SK-N-SH (cell line): Measurements from ENCODE around the gene PCF11. TPM values are rescaled to one million over a fixed set of nuclear protein-coding genes. Genes with fewer than 3 reads are reported as not detected.
"Not testable (repeated sequence)": the region's sequence is repeated elsewhere in the genome, so short reads cannot be mapped to it uniquely, and the experiment has no call there.

Experiments
- CTCF ChIA-PET: fragments of 300-600, 350-600 bp; formaldehyde crosslinking; extraction: SDS; loops from one replicate; lab custom pipeline; 2021; lab: Yijun Ruan, JAX
- POLR2A ChIA-PET: fragments of 350-600 bp; sonication (Branson Sonifier 250); formaldehyde crosslinking; extraction: SDS; loops from one replicate; lab custom pipeline; 2020; ENCODE audit warnings: antibody characterized with exemption, inconsistent platforms; lab: Yijun Ruan, JAX
- DNase-seq: peaks from one replicate; pipeline ENCODE4 v3.0.0; 2012
- H2AFZ ChIP-seq: fragments of 200-600 bp; sonication (generic); 2 replicates; pipeline ENCODE4 v1.8.1; 2016; ENCODE audit warnings: antibody characterized with exemption, mild to moderate bottlenecking, low read depth
- H3F3A ChIP-seq: fragments of 200-600 bp; sonication (generic); replicated peaks from 2 replicates; pipeline ENCODE3; 2016; ENCODE audit warnings: antibody characterized with exemption, mild to moderate bottlenecking; ENCODE audit not compliant: insufficient read depth
- H3K27ac ChIP-seq, 2 experiments: fragments of 200-500 bp in 1 of 2; fragments of 200-600 bp in 1 of 2; sonication (Bioruptor generic) in 1 of 2; sonication (generic), shearing (Covaris generic) in 1 of 2; 2 replicates each; pipeline versions ENCODE4 v1.5.1 to v1.6.1; 2014 to 2016; ENCODE audit warnings: low read depth in 2 of 2, inconsistent platforms in 1 of 2, low read length in 1 of 2, mild to moderate bottlenecking in 1 of 2, mixed read lengths in 1 of 2
- H3K27me3 ChIP-seq: fragments of 200-600 bp; sonication (generic), shearing (Covaris generic); 2 replicates; pipeline ENCODE4 v1.6.1; 2016; ENCODE audit warnings: mixed run types; ENCODE audit not compliant: insufficient read depth
- H3K36me3 ChIP-seq, 2 experiments: fragments of 200-500 bp in 1 of 2; fragments of 200-600 bp in 1 of 2; sonication (Bioruptor generic) in 1 of 2; sonication (generic) in 1 of 2; replicated peaks in 1 of 2; 2 replicates each; pipeline versions ENCODE3 to v1.5.1; 2014 to 2016; ENCODE audit warnings: low read length in 1 of 2, mild to moderate bottlenecking in 1 of 2; ENCODE audit not compliant: insufficient read depth in 2 of 2, control insufficient read depth in 1 of 2
- H3K4me1 ChIP-seq, 2 experiments: fragments of 200-500 bp in 1 of 2; fragments of 200-600 bp in 1 of 2; sonication (Bioruptor generic) in 1 of 2; sonication (generic), shearing (Covaris generic) in 1 of 2; 2 replicates each; pipeline versions ENCODE4 v1.5.1 to v1.6.1; 2014 to 2016; ENCODE audit warnings: low read depth in 1 of 2, low read length in 1 of 2, mixed run types in 1 of 2; ENCODE audit not compliant: insufficient read depth in 2 of 2, control insufficient read depth in 1 of 2
- H3K4me2 ChIP-seq: fragments of 200-600 bp; sonication (generic), shearing (Covaris generic); 2 replicates; pipeline ENCODE4 v1.6.1; 2017; ENCODE audit warnings: mixed run types
- H3K4me3 ChIP-seq, 2 experiments: fragments of 200-500 bp in 1 of 2; fragments of 200-600 bp in 1 of 2; sonication (Bioruptor generic) in 1 of 2; sonication (generic), shearing (Covaris generic) in 1 of 2; 2 replicates each; pipeline versions ENCODE4 v1.5.1 to v1.8.1; 2014 to 2016; ENCODE audit warnings: low read depth in 2 of 2, inconsistent platforms in 1 of 2, low read length in 1 of 2, mild to moderate bottlenecking in 1 of 2, mixed read lengths in 1 of 2, moderate library complexity in 1 of 2
- H3K79me2 ChIP-seq: fragments of 200-600 bp; sonication (generic); 2 replicates; pipeline ENCODE4 v1.8.1; 2017; ENCODE audit warnings: mild to moderate bottlenecking; ENCODE audit not compliant: insufficient read depth
- H3K9ac ChIP-seq: fragments of 200-600 bp; sonication (generic); 2 replicates; pipeline ENCODE4 v1.6.1; 2017; ENCODE audit warnings: mixed run types
- H3K9me2 ChIP-seq: fragments of 200-600 bp; sonication (generic); 2 replicates; pipeline ENCODE4 v1.6.1; 2017; ENCODE audit warnings: mixed run types
- H3K9me3 ChIP-seq: fragments of 200-600 bp; sonication (generic); 2 replicates; pipeline ENCODE4 v1.6.1; 2017; ENCODE audit warnings: mixed run types, mild to moderate bottlenecking, moderate library complexity
- H4K20me1 ChIP-seq: fragments of 200-600 bp; sonication (generic); 2 replicates; pipeline ENCODE4 v1.6.1; 2017; ENCODE audit warnings: mild to moderate bottlenecking, mixed run types; ENCODE audit not compliant: insufficient read depth
- CHD2 ChIP-seq: fragments of 150-350 bp; IDR thresholded peaks from 2 replicates; pipeline ENCODE4 v1.6.1; 2018; ENCODE audit warnings: low read length; ENCODE audit not compliant: partially characterized antibody
- EP300 ChIP-seq, 2 experiments: IDR thresholded peaks; 2 replicates each; pipeline versions ENCODE4 v1.4.0 to v1.6.1; 2012; ENCODE audit warnings: borderline replicate concordance in 1 of 2, low read depth in 1 of 2, low read length in 1 of 2
- EZH2phosphoT487 ChIP-seq: fragments of 200-600 bp; sonication (generic); IDR thresholded peaks from 2 replicates; pipeline ENCODE4 v1.6.1; 2017; ENCODE audit warnings: low read depth, mixed run types, mild to moderate bottlenecking, antibody characterized with exemption, moderate library complexity, borderline replicate concordance
- FOXM1 ChIP-seq: IDR thresholded peaks from 2 replicates; pipeline ENCODE4 v1.4.0; 2012; ENCODE audit warnings: low read depth, mild to moderate bottlenecking
- IRF3 ChIP-seq: fragments of 150-350 bp; IDR thresholded peaks from 2 replicates; pipeline ENCODE4 v1.6.1; 2016; ENCODE audit warnings: mild to moderate bottlenecking, low read depth, low read length
- MXI1 ChIP-seq: IDR thresholded peaks from 2 replicates; pipeline ENCODE4 v1.6.1; 2012; ENCODE audit warnings: mild to moderate bottlenecking, low read depth, low read length, improper control_type of control experiment
- NFIC ChIP-seq: IDR thresholded peaks from 2 replicates; pipeline ENCODE4 v1.4.0; 2012; ENCODE audit warnings: borderline replicate concordance
- NRF1 ChIP-seq: IDR thresholded peaks from 2 replicates; pipeline ENCODE4 v1.6.1; 2012; ENCODE audit warnings: low read depth, mild to moderate bottlenecking, low read length
- POLR2AphosphoS5 ChIP-seq: IDR thresholded peaks from 2 replicates; pipeline ENCODE4 v1.6.1; 2012; ENCODE audit warnings: low read depth, low read length
- RAD21 ChIP-seq: IDR thresholded peaks from 2 replicates; pipeline ENCODE4 v1.6.1; 2012; ENCODE audit warnings: mild to moderate bottlenecking, low read length
- RCOR1 ChIP-seq: fragments of 150-350 bp; IDR thresholded peaks from 2 replicates; pipeline ENCODE4 v1.6.1; 2017; ENCODE audit warnings: antibody characterized with exemption, low read length
- REST ChIP-seq: IDR thresholded peaks from 2 replicates; pipeline ENCODE4 v1.6.1; 2012; ENCODE audit warnings: mild to moderate bottlenecking, low read depth, low read length, moderate library complexity
- SIN3A ChIP-seq: IDR thresholded peaks from 2 replicates; pipeline ENCODE4 v1.6.1; 2012; ENCODE audit warnings: low read depth, mild to moderate bottlenecking, low read length, moderate library complexity, borderline replicate concordance
- WGBS: methylation state at CpG from one replicate; pipeline ENCODE4 v1.1.6; 2017; ENCODE audit warnings: low lambda C conversion rate; 5-methylcytosine and 5-hydroxymethylcytosine counted together
- polyA plus RNA-seq, 3 experiments: library from polyadenylated mRNA; depleted of rRNA; stranded (reverse); fragments of >200 nt; gene quantifications; 2 replicates each; pipeline ENCODE4 v1.2.3, GENCODE V29; 2012
- TF ChIP-seq, protein P1 (sequence below): IDR thresholded peaks from 2 replicates; pipeline ENCODE4; 2012
- TF ChIP-seq, protein P2 (sequence below): IDR thresholded peaks from 2 replicates; pipeline ENCODE4 v1.4.0; 2012; ENCODE audit warnings: low read depth, borderline replicate concordance

PCF11 gene
- polyA plus RNA-seq, 1 of the 3 experiments (the other 2 are of a cell fraction), result 22.4 TPM

- no peaks in the 10 kb centered on the region for H3K79me2 ChIP-seq
- H3K4me3 ChIP-seq, result no peak overlapping the region
- DNase-seq, result no peak
- H3K9me2 ChIP-seq, result no peaks in the 10 kb centered on the region
- ChIA-PET POLR2A (no interaction called here), CTCF (no interaction called here)
- H3K4me2 ChIP-seq, result no peak overlapping the region
- 74% methylated on average over 4 of the region's 4 CpGs for WGBS
- H3K9ac ChIP-seq, result no peak overlapping the region
- TF ChIP-seq EZH2phosphoT487, result no peak
- TF ChIP-seq, protein P1, sequence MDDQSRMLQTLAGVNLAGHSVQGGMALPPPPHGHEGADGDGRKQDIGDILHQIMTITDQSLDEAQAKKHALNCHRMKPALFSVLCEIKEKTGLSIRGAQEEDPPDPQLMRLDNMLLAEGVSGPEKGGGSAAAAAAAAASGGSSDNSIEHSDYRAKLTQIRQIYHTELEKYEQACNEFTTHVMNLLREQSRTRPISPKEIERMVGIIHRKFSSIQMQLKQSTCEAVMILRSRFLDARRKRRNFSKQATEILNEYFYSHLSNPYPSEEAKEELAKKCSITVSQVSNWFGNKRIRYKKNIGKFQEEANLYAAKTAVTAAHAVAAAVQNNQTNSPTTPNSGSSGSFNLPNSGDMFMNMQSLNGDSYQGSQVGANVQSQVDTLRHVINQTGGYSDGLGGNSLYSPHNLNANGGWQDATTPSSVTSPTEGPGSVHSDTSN, result no peak
- TF ChIP-seq FOXM1, result no peak
- no peak for TF ChIP-seq REST
- H4K20me1 ChIP-seq, result no peaks in the 10 kb centered on the region
- H3K9me3 ChIP-seq, result no peaks in the 10 kb centered on the region
- H3K27me3 ChIP-seq, result no peaks in the 10 kb centered on the region
- no peaks in the 10 kb centered on the region for H3K36me3 ChIP-seq
- H3K27ac ChIP-seq, result no peak overlapping the region
- H3K4me1 ChIP-seq, result no peaks in the 10 kb centered on the region
- no peak overlapping the region for H2AFZ ChIP-seq
- no peaks in the 10 kb centered on the region for H3F3A ChIP-seq
Observed at GRCh38 chr11:83132191-83132590, 24.7 kb upstream of the PCF11 start.

DNA sequence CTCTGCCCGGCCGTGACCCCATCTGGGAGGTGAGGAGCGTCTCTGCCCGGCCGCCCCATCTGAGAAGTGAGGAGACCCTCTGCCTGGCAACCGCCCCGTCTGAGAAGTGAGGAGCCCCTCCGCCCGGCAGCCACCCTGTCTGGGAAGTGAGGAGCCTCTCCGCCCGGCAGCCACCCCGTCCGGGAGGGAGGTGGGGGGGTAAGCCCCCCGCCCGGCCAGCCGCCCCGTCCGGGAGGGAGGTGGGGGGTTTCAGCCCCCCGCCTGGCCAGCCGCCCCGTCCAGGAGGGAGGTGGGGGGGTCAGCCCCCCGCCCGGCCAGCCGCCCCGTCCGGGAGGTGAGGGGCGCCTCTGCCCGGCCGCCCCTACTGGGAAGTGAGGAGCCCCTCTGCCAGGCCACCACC is 23.7 kb upstream of the PCF11 start:
- DNase-seq, H2AFZ ChIP-seq, H3K27ac ChIP-seq, H3K4me1 ChIP-seq, H3K9me3 ChIP-seq, H3K4me2 ChIP-seq, CTCF ChIA-PET, H3K27me3 ChIP-seq, H3F3A ChIP-seq, H4K20me1 ChIP-seq, H3K9me2 ChIP-seq, POLR2A ChIA-PET, H3K4me3 ChIP-seq, H3K36me3 ChIP-seq, H3K79me2 ChIP-seq, H3K9ac ChIP-seq: not testable (repeated sequence)
- 78% methylated on average over 6 of the region's 29 CpGs for WGBS

- no peaks in the 10 kb centered on the region for H3K9me3 ChIP-seq
- DNase-seq, result no peak
- no peaks in the 10 kb centered on the region for H3F3A ChIP-seq
- WGBS, result 94% methylated on average over 6 of the region's 6 CpGs
- no peaks in the 10 kb centered on the region for H3K79me2 ChIP-seq
- H3K4me3 ChIP-seq, result no peak overlapping the region
- POLR2A ChIA-PET, result no interaction called here
- no peak overlapping the region for H3K9ac ChIP-seq
- no peak overlapping the region for H3K4me2 ChIP-seq
- H3K4me1 ChIP-seq, result no peaks in the 10 kb centered on the region
- no peaks in the 10 kb centered on the region for H4K20me1 ChIP-seq
- H2AFZ ChIP-seq, result no peak overlapping the region
- CTCF ChIA-PET, result interaction anchor here (0.7 kb wide), 1 partner anchor 16 kb away, joined by 3 read pairs; no protein-coding TSS in a partner anchor
- H3K27me3 ChIP-seq, result no peaks in the 10 kb centered on the region
- no peaks in the 10 kb centered on the region for H3K9me2 ChIP-seq
- H3K36me3 ChIP-seq, result no peaks in the 10 kb centered on the region
- H3K27ac ChIP-seq, result no peak overlapping the region
- TF ChIP-seq RCOR1, result no peak
- TF ChIP-seq NRF1, result no peak
- no peak for TF ChIP-seq SIN3A
- TF ChIP-seq NFIC, result no peak
- no peak for TF ChIP-seq POLR2AphosphoS5
- TF ChIP-seq RAD21, result no peak
- no peak for TF ChIP-seq MXI1
- no peak for TF ChIP-seq IRF3
- TF ChIP-seq, protein P2, sequence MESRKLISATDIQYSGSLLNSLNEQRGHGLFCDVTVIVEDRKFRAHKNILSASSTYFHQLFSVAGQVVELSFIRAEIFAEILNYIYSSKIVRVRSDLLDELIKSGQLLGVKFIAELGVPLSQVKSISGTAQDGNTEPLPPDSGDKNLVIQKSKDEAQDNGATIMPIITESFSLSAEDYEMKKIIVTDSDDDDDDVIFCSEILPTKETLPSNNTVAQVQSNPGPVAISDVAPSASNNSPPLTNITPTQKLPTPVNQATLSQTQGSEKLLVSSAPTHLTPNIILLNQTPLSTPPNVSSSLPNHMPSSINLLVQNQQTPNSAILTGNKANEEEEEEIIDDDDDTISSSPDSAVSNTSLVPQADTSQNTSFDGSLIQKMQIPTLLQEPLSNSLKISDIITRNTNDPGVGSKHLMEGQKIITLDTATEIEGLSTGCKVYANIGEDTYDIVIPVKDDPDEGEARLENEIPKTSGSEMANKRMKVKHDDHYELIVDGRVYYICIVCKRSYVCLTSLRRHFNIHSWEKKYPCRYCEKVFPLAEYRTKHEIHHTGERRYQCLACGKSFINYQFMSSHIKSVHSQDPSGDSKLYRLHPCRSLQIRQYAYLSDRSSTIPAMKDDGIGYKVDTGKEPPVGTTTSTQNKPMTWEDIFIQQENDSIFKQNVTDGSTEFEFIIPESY, result no peak
- no peak for TF ChIP-seq EP300 (IDR thresholded peaks at IDR 0.05; ENCODE audit: borderline replicate concordance in 1 of 2, low read depth in 1 of 2, low read length in 1 of 2)
- no peak for TF ChIP-seq CHD2
Observed at GRCh38 chr11:83139310-83139709, 17.6 kb upstream of the PCF11 start.
